CD1c-positive myeloid dendritic cell (primary cell): ENCODE measurements around the gene OSBPL1A.

Source experiments
- DNase-seq: peaks from one replicate; pipeline ENCODE4 v3.0.0-alpha.2; 2016; ENCODE audit errors: extremely low spot score

Gene OSBPL1A

DNA sequence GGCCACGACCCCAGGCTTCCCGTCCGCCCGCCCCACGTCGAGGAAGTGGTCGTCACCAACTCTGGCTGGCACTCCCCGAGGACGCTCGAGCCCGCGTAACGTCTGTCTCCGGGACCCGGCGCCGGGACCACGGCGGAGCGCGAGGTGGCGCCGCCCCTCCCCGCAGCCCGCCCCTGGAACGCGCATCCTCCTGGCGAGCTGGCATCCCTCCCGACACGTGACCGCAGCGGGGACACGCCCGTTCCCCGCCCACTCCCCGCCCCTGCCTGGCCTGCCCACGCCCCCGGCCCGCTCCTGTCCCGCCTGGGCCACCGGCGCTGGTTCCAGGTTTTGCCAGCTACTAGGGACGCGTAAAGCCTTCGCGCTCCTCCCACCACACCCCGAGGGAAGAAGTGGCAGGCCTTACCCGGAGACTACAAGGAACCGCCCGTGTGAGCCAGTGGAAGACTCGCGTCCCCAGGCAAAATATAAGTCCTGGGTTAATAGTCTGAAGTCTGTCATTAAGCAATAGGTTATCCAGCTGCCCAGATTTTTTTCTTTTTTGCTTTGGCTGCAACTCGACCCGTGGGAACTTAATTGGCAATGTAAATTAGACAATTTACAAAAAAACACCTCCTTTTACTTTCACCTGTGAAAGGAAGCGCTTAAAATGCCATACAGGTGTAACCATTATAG lies at the start of gene OSBPL1A:
Gene OSBPL1A (minus strand): TSS at position 131 of the 675 bp plus-strand sequence. CDS start 20,291 bp downstream, outside the sequence.
- DNase-seq: peak; percentile 94

DNA sequence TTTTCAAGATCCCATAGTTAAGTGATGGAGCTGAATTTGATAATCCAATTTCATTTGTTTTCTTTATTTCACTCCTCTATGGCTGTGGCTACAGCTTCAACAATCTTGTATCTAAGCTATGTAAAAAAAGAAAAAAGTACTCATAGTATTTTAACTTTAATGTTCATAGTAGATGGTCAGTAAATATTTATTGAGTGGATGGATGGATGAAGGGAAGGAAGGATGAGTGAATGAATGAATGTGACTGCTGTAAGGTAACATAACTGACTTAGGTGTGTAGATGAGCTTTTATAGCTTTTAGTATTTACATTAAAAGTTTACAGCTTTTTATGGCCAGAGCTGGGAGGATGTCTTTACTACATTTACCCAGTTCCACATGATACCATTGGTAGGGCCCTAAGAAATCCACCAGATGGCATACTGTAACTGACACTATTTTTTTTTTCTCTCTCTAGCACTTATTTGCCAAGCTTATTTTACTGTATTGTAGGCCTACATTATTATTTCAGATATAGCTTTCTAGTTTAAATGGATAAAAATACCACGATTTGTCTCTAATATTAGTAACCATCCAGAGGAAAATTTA lies 49.4 kb upstream of the OSBPL1A start:
- no peak for DNase-seq

- no peak for DNase-seq
These were observed 48.8 kb upstream of the OSBPL1A start for GRCh38 chr18:24446453-24446852.

GRCh38 chr18:24443870-24444269 lies 46.2 kb upstream of the OSBPL1A start:
- peak; percentile 31 for DNase-seq

- DNase-seq: no peak
These were observed 39.3 kb upstream of the OSBPL1A start for GRCh38 chr18:24436939-24437338.

- no peak for DNase-seq
These were observed 35.0 kb upstream of the OSBPL1A start for GRCh38 chr18:24432618-24433017.

DNA sequence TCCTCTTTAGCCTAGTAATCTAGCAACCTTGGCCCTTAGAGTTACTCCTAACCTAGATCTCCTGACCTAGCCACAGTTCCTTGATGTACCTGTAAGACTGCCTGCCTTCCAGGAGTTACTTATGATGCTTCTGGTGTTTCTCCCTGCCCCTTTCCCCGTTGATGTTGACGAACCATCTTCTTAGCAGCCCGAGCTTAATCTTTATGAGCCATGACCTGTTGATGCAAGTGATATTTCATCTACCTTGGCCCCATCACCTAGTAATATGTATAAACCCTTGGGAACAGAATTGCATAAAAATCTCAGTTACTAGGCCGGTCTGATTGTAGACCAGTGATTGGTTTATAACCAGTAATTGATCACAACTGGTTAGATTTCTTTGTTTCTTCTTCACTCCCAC lies 31.6 kb upstream of the OSBPL1A start:
- DNase-seq: no peak

DNA sequence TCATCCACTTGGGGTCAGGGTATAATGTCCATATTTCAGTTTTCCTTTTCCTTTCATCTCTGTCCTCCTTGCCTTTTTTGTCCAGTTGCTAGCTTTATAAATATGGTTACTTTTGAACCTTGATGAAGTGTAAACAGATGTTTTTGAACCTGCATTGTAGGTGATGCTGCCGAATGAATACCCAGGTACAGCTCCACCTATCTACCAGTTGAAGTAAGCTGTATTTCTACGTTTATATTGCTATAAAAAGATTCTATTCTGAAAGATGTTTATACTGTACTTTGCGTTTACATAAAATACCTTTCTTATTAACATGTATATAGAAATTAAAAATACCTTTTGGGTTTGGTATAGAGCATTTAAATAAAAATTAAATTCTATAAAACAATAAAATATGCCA lies 31.1 kb upstream of the OSBPL1A start:
- DNase-seq: no peak

- no peak for DNase-seq
These were observed 29.9 kb upstream of the OSBPL1A start for GRCh38 chr18:24427484-24427883.

- peak; percentile 89 for DNase-seq
These were observed 29.0 kb upstream of the OSBPL1A start, which contains the start of gene IMPACT for GRCh38 chr18:24426398-24427294. TSS of gene IMPACT (plus strand) at chr18:24426670. CDS start at chr18:24426757, 87 bp downstream.

DNA sequence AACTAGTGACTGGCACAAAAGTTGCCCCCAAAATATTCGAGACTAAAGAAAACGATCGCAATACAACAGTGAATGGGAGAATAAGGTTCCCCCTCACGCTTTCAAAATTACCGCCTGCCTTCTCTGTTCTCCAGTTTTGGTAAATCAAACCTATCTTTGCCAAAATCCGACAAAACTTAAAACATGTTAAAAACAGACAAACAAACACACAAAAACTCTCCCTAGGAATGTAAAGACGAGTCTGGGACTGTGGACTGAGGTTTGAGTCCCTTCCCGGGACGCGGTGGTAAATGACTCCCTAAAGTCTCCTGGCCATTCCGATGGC lies 28.4 kb upstream of the OSBPL1A start:
- no peak for DNase-seq

- DNase-seq: no peak
These were observed 24.2 kb upstream of the OSBPL1A start for GRCh38 chr18:24421831-24422230.

DNA sequence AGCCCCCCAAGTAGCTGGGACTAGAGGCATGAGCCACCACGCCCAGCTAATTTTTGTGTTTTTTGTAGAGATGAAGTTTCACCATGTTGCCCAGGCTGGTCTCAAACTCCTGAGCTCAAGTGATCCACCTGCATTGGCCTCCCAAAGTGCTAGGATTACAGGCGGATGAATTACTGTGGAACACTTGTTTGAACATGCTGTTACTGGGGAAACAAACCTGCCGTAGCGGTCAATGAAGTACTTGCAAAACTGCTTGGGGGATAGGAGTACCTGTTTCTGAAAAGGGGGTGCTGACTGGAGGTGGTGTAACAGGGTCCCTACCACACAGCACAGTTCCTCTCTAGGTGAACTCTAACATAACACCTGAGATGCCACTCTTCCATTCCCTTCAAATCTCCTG lies 22.9 kb upstream of the OSBPL1A start:
- DNase-seq: no peak

DNA sequence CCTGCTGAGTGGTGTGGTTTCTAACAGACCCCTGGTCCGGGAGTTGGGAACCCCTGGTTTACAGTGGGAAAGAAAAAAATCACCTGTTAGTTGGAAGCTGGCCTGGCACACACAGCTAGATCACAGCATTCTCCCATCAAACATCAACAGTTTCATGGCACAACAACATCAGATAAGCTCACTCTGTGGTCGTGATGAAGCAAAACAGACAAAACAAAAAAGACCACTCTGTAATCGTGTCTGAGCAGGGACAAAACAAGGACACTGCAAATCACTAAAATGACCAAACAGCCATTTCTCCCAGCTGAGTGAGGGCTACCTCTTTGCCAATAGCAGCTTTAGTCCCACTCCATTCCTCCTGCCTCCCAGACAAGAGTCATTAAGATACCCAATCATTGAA lies 19.9 kb upstream of the OSBPL1A start:
- no peak for DNase-seq

GRCh38 chr18:24414349-24415003 lies 16.9 kb upstream of the OSBPL1A start:
- no peak for DNase-seq

GRCh38 chr18:24413148-24413547 lies 15.5 kb upstream of the OSBPL1A start:
- DNase-seq: no peak

DNA sequence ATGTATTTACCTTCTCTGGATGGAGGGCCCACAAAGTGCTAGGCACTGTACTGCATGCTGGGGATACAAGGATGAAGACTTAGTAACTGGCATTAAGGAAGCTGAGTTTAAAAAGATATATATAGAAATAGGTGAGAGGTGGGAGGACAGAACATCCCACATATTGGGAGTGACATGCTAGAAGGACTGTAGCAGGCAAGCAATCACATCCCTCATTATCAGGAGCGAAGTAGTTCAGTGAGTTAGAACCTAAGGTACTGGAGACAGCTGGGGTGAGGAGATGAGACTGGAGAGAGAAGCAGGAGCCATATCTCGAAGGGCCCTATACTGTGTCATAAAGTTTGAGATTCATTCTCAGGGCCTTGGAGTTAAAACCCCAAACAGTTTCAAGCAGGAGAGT lies 10.9 kb upstream of the OSBPL1A start:
- no peak for DNase-seq

DNA sequence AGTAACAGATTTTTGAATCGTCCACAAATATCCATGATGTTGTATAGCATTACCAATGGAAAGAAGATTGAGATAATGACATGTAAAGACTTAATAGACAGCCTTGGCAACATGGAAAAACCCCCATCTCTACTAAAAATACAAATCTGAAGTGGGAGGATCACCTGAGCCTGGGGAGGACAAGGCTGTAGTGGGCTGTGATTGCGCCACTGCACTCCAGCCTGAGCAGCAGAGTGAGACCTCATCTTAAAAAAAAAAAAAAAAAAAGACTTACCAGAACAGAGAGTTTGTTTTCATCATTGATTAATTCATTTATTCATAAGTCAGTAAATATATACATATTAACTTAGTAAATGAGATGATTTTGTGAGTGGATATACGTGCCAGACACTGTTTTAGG lies 7.0 kb upstream of the OSBPL1A start:
- DNase-seq: no peak

GRCh38 chr18:24403076-24403475 lies 5.5 kb upstream of the OSBPL1A start:
- DNase-seq: no peak

DNA sequence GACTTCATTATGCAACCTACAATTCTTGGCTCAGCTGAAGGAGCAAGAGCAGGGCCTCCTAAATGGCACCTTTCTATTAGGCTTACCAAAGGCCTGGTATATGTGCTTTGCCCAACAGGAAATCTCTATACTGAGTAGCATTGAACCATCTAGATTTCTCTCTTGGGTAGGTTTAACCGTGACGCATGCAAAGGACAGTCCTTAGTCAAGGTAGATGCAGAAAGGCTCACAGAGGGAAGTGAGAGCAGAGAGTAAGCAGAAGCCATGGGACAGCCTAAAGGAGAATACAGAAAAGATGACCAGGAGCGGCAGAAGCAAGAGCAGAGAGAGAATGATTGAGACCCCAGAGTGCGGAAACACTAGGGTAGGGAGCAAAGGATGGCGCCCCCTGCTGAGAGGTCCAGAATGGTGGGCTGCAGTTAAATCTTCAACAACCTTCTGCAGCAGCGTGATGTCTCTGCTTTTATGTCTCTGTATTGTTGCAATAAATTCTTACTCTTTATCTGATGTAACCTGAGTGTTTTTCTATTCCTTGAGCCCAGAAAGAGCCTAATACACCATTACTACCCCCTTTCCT lies 4.7 kb upstream of the OSBPL1A start:
- DNase-seq: peak; percentile 12

- DNase-seq: no peak
These were observed 3.0 kb upstream of the OSBPL1A start for GRCh38 chr18:24400587-24400986.

- DNase-seq: peak; percentile 33
These were observed 916 bp upstream of the OSBPL1A start for GRCh38 chr18:24398540-24398939.
